Endothelial cell of umbilical vein (primary cell): ENCODE measurements around the gene PTGER4. TPM values are rescaled to one million over a fixed set of nuclear protein-coding genes. Genes with fewer than 3 reads are reported as not detected.

Experiments used
- BruUV-seq: library from RNA; stranded (reverse); fragments of 400-500 nt; replicated peaks from 2 replicates; lab custom pipeline; 2021; lab: Mats Ljungman, UMichigan
- CTCF ChIA-PET: fragments of 300-600, 350-600 bp; sonication (Branson Sonifier 250); formaldehyde crosslinking; loops from one replicate; lab custom pipeline; 2021; ENCODE audit warnings: antibody characterized with exemption, inconsistent platforms; lab: Charles Lee
- POLR2A ChIA-PET: fragments of 300-600, 350-600 bp; sonication (Branson Sonifier 250); formaldehyde crosslinking; loops from one replicate; lab custom pipeline; 2021; ENCODE audit warnings: antibody characterized with exemption, inconsistent platforms; lab: Charles Lee
- DNase-seq: peaks from one replicate; pipeline ENCODE4 v3.0.0-alpha.2; 2011; ENCODE audit warnings: low read depth, low spot score
- FAIRE-seq: peaks from 2 replicates; lab custom pipeline; 2011; peaks lifted over from hg19 to GRCh38; lab: Jason Lieb, UNC
- H2AFZ ChIP-seq: 2 replicates; pipeline ENCODE4 v1.6.0; 2012; ENCODE audit warnings: low read depth, low read length, control low read depth, inconsistent platforms
- H3K27ac ChIP-seq: 2 replicates; pipeline ENCODE4 v1.5.1; 2011; ENCODE audit warnings: low read depth, mild to moderate bottlenecking, control low read depth, low read length, moderate library complexity; ENCODE audit not compliant: insufficient read depth
- H3K27me3 ChIP-seq, 2 experiments: 2 replicates each; pipeline versions ENCODE4 v1.6.0 to v1.6.1; 2011; ENCODE audit warnings: low read length in 2 of 2, mixed read lengths in 1 of 2; ENCODE audit not compliant: control insufficient read depth in 2 of 2, insufficient read depth in 2 of 2
- H3K36me3 ChIP-seq, 2 experiments: 2 replicates in 1 of 2; 3 replicates in 1 of 2; pipeline ENCODE4 v1.5.1; 2011; ENCODE audit warnings: low read length in 2 of 2, mild to moderate bottlenecking in 1 of 2, moderate library complexity in 1 of 2; ENCODE audit not compliant: control insufficient read depth in 2 of 2, insufficient read depth in 2 of 2; ENCODE audit errors: extremely low read depth in 1 of 2
- H3K4me1 ChIP-seq: 3 replicates; pipeline ENCODE4 v1.5.1; 2011; ENCODE audit warnings: mild to moderate bottlenecking, low read length; ENCODE audit not compliant: control insufficient read depth, insufficient read depth; ENCODE audit errors: extremely low read depth
- H3K4me2 ChIP-seq: 2 replicates; pipeline ENCODE4 v1.6.1; 2011; ENCODE audit warnings: low read length, control low read depth, mixed read lengths; ENCODE audit not compliant: insufficient read depth
- H3K4me3 ChIP-seq, 3 experiments: fragments of 200-600 bp in 1 of 3; sonication (generic), shearing (Covaris generic) in 1 of 3; replicated peaks in 1 of 3; 2 replicates each; pipeline ENCODE4 v1.5.1; 2011 to 2016; ENCODE audit warnings: control low read depth in 3 of 3, low read length in 3 of 3, mild to moderate bottlenecking in 2 of 3, inconsistent platforms in 1 of 3, low read depth in 1 of 3, moderate library complexity in 1 of 3; ENCODE audit not compliant: insufficient read depth in 1 of 3
- H3K79me2 ChIP-seq: 2 replicates; pipeline ENCODE4 v1.6.0; 2012; ENCODE audit warnings: low read length, inconsistent platforms; ENCODE audit not compliant: control insufficient read depth, insufficient read depth
- H3K9ac ChIP-seq: replicated peaks from 2 replicates; pipeline ENCODE3; 2011; ENCODE audit warnings: low read length, control low read depth; ENCODE audit not compliant: insufficient read depth; ENCODE audit errors: extremely low read depth
- H3K9me1 ChIP-seq: replicated peaks from 3 replicates; pipeline ENCODE4 v1.6.0; 2011; ENCODE audit warnings: mild to moderate bottlenecking, low read length; ENCODE audit not compliant: control insufficient read depth, insufficient read depth; ENCODE audit errors: extremely low read depth
- H3K9me3 ChIP-seq: replicated peaks from 2 replicates; pipeline ENCODE4 v1.5.1; 2012; ENCODE audit warnings: low read length, inconsistent platforms; ENCODE audit not compliant: control insufficient read depth, insufficient read depth
- H4K20me1 ChIP-seq: replicated peaks from 2 replicates; pipeline ENCODE3; 2011; ENCODE audit warnings: mild to moderate bottlenecking, low read length; ENCODE audit not compliant: control insufficient read depth, insufficient read depth; ENCODE audit errors: extremely low read depth
- CTCF ChIP-seq, 2 donors: IDR thresholded peaks; 1 replicate in 1 of 2; 2 replicates in 1 of 2; pipeline ENCODE4 v1.5.1; 2011; ENCODE audit warnings: low read length in 2 of 2, mild to moderate bottlenecking in 2 of 2, moderate library complexity in 2 of 2, control low read depth in 1 of 2, inconsistent platforms in 1 of 2, low read depth in 1 of 2; ENCODE audit not compliant: insufficient read depth in 1 of 2; ENCODE audit errors: extremely low read depth in 1 of 2
- EZH2 ChIP-seq: IDR thresholded peaks from 2 replicates; pipeline ENCODE4 v1.6.1; 2012; ENCODE audit warnings: borderline replicate concordance, low read depth, mild to moderate bottlenecking, moderate library complexity, low read length, inconsistent platforms; ENCODE audit not compliant: severe bottlenecking
- FOS ChIP-seq: IDR thresholded peaks from 2 replicates; pipeline ENCODE4 v1.6.1; 2011; ENCODE audit warnings: mild to moderate bottlenecking, low read length, moderate library complexity, borderline replicate concordance; ENCODE audit not compliant: insufficient read depth
- GATA2 ChIP-seq: IDR thresholded peaks from 2 replicates; pipeline ENCODE4 v1.7.0; 2011; ENCODE audit warnings: low read depth, mild to moderate bottlenecking, moderate library complexity, mixed read lengths, low read length; ENCODE audit not compliant: insufficient read length, insufficient read depth
- JUN ChIP-seq: IDR thresholded peaks from 2 replicates; pipeline ENCODE4 v1.6.1; 2011; ENCODE audit warnings: borderline replicate concordance, low read depth; ENCODE audit not compliant: insufficient read length, insufficient read depth
- MAX ChIP-seq: IDR thresholded peaks from 2 replicates; pipeline ENCODE4 v1.6.1; 2011; ENCODE audit not compliant: insufficient read depth, insufficient read length
- MYC ChIP-seq: IDR thresholded peaks from one replicate; pipeline ENCODE4 v1.6.1; 2011; ENCODE audit warnings: mild to moderate bottlenecking, low read depth, low read length
- POLR2A ChIP-seq: IDR thresholded peaks from 2 replicates; pipeline ENCODE4 v1.6.1; 2012; ENCODE audit warnings: low read depth, mild to moderate bottlenecking, control low read depth, low read length
- POLR2AphosphoS5 ChIP-seq: IDR thresholded peaks from 2 replicates; pipeline ENCODE4 v1.6.1; 2012; ENCODE audit warnings: low read depth, mild to moderate bottlenecking, control low read depth, low read length, moderate library complexity; ENCODE audit not compliant: insufficient read depth
- dilution Hi-C: fragments of 300-500 bp; cut with MboI; formaldehyde crosslinking; loops from one replicate; pipeline ENCODE4 v1.15.0; 2019; ENCODE audit warnings: low sequenced_read_pairs; ENCODE audit not compliant: extremely low pct_ligation_motif_present
- intact Hi-C: fragments of 100-400 bp; cut with micrococcal nuclease; formaldehyde crosslinking; loops from one replicate; pipeline ENCODE4 v1.10.0; 2022
- polyA plus RNA-seq, 4 experiments: library from polyadenylated mRNA; depleted of rRNA in 3 of 4; stranded (reverse) in 3 of 4; unstranded in 1 of 4; fragments of >200 nt; gene quantifications; 2 replicates each; pipeline versions ENCODE4 v1.2.1 to v1.2.3, GENCODE V29; 2011 to 2012; ENCODE audit warnings: missing spikeins in 1 of 4
- total RNA-seq: library from RNA; stranded (reverse); gene quantifications from 2 replicates; pipeline ENCODE4 v1.2.3, GENCODE V29; 2021

The PTGER4 gene
- total and polyA plus RNA-seq, 2 donors (not counting 3 experiments of a cell fraction or from before 2014, with no cell fraction given): 23.6 to 37.4 TPM

- CTCF ChIA-PET: interaction anchor here (1.4 to 3.6 kb wide), 6 partner anchors 8 to 972 kb away, joined by 5 to 32 read pairs (median 18); partner anchors contain the start of gene PTGER4
- Histone ChIP-seq H3K4me3 (peak overlapping the region in 1 of 3 experiments; percentile 14), H3K4me2 (peak overlapping the region; percentile 77), H4K20me1 (no peaks in the 10 kb centered on the region), H3K36me3 (peaks cover 0 to 19% of the 10 kb centered on the region in 2 experiments), H3K27ac (peak overlapping the region; percentile 83), H2AFZ (no peak overlapping the region), H3K9ac (peak overlapping the region; percentile 68), H3K9me3 (no peaks in the 10 kb centered on the region), H3K27me3 (no peaks in the 10 kb centered on the region), H3K9me1 (no peaks in the 10 kb centered on the region), H3K79me2 (peaks cover 94% of the 10 kb centered on the region), H3K4me1 (peaks cover 64% of the 10 kb centered on the region)
- dilution Hi-C loops (no loop called here), intact Hi-C loops (loop anchor here (1.0 to 5.0 kb wide), 9 partner anchors 48 to 1261 kb away; no protein-coding TSS in a partner anchor)
- TF ChIP-seq JUN (no peak), CTCF (IDR thresholded peaks at IDR 0.05; ENCODE audit: extremely low read depth in 1 of 2, insufficient read depth in 1 of 2, low read depth in 1 of 2, low read length in 2 of 2) (peak; percentile 68 to 78)
- POLR2A ChIA-PET: no interaction called here
- DNase-seq: peak; percentile 94
- no TSS peak for BruUV-seq
- FAIRE-seq: peak; percentile 97
Measured at GRCh38 chr5:40688127-40688761, 8.5 kb downstream of the PTGER4 start.

GRCh38 chr5:40688996-40689395 lies 9.3 kb downstream of the PTGER4 start:
- FAIRE-seq: no peak
- Histone ChIP-seq H3K27ac (peak overlapping the region; percentile 83), H3K9me1 (no peaks in the 10 kb centered on the region), H3K4me1 (peaks cover 60% of the 10 kb centered on the region), H2AFZ (no peak overlapping the region), H3K4me2 (peak overlapping the region; percentile 77), H3K9ac (peak overlapping the region; percentile 68), H3K9me3 (no peaks in the 10 kb centered on the region), H3K27me3 (no peaks in the 10 kb centered on the region), H3K4me3 (peak overlapping the region in 1 of 3 experiments; percentile 15), H3K79me2 (peaks cover 91% of the 10 kb centered on the region), H4K20me1 (no peaks in the 10 kb centered on the region), H3K36me3 (peaks cover 0 to 22% of the 10 kb centered on the region in 2 experiments)
- POLR2A ChIA-PET: interaction anchor here (2.9 kb wide), 1 partner anchor 10 kb away, joined by 13 read pairs; the partner anchor contains the start of gene PTGER4
- dilution Hi-C loops (no loop called here), intact Hi-C loops (loop anchor here (1.0 to 5.0 kb wide), 10 partner anchors 47 to 1262 kb away; no protein-coding TSS in a partner anchor)
- CTCF ChIA-PET: interaction anchor here (0.6 to 3.6 kb wide), 12 partner anchors 9 to 1111 kb away, joined by 3 to 32 read pairs (median 5); partner anchors contain the start of gene PTGER4
- TF ChIP-seq GATA2: no peak
- no peak for TF ChIP-seq EZH2
- no peak for TF ChIP-seq MYC
- TF ChIP-seq POLR2AphosphoS5: no peak
- TF ChIP-seq MAX: no peak
- no peak for TF ChIP-seq CTCF (IDR thresholded peaks at IDR 0.05; ENCODE audit: extremely low read depth in 1 of 2, insufficient read depth in 1 of 2, low read depth in 1 of 2, low read length in 2 of 2)
- no peak for TF ChIP-seq FOS
- TF ChIP-seq POLR2A: no peak
- no peak for TF ChIP-seq JUN
- no peak for DNase-seq
- TSS peak; percentile 90 for BruUV-seq
